Activated CD8-positive, alpha-beta memory T cell treated with anti-CD3 and anti-CD28 coated beads for 48 hours (primary cell): ENCODE data around the gene ARL15.
A peak's percentile ranks its signal among the peaks of the same experiment; 100 is the strongest.

Experiments used
- DNase-seq, 3 experiments: peaks; one replicate each; pipeline ENCODE4 v3.0.0-alpha.2; 2020; ENCODE audit warnings: low read depth in 2 of 3, low spot score in 2 of 3

ARL15 gene

DNA sequence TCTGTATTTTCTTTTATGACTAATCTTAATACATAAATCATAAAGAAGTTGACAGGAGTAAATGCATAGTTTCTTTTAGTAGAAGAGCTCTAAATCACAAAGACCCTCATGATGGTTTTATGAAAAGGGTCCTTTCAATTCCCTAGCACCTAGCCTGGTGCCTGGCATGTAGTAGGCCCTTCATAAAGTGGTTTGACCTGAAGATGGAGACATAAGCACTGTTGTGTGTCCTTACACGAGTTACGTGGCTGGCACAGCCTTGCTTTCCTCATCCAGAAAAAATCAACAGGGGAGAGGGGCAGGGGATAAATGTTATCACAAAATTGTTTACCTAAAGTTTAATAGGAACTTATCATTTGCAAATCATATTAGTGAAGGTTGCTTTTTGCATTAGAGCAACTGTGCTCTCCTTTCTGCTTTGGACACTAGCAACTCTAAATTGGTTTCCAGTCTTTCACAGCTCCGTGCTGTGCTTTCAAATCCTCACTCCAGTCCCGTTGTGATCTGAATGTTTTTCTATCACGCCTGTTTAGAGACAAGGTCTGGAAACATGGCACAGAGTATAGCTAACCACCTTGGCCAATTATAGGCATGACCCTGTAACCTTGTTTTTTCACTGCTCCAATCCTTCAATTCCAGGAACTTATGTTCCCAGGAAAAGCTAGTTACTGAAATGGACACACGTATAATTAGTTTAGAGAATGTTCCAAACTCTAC, 55.7 kb downstream of the ARL15 start:
- no peak for DNase-seq

DNA sequence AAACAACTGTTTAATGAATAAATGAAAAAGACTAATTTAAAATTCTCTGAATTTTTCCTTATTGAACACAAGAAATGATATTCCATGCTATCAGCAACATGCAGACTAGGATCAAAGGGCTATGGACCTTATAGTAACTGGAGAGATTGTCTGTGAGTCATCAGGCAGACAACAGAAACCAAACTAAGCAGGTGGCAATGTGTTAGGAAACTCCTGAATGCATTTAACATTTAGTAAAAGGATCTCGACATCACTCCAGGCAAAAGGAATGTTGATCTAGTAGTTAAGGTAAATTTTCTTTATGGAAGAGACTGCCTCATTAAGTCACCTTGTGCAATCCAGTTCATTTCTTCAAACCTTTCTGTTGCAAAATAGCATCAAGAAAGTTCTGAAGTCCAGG, 58.4 kb downstream of the ARL15 start:
- no peak for DNase-seq

DNA sequence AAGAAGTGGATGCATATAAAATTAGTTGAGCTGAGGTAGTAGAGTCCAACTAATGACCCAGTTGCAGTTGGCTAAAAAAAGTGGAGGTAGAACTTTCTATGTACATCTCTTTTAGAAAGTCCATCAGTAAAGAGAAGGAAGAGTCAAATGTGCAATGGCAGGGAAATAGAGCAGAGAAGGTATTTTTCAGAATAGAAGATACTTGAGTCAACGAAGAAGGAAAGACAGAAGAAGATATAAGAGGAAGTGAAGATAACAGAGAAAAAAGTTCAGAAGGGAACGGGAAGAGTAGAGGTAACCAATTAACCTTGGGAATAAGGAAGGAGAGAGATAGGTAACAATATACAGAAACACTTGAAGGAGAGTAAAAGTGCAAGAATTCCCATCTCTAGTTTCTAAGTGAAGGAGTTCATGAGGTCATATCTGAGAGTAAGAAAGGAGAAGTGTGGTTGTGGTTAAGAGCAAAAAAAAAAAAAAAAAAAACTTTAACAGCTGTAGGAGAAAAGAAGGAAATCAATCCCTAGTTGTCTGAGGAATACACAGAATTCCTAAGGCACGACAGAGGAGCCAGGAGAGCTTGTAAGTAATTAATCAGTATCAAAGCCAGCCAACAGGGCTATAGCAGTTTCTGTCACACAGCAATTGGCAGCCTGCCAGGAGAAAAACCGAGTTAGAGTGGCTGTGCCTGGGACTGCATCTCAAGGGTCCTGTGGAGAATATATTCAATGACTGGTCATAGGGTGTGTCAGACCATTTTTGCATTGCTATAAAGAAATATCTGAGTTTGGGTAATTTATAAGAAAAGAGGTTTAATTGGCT, 61.0 kb downstream of the ARL15 start:
- no peak for DNase-seq

DNA sequence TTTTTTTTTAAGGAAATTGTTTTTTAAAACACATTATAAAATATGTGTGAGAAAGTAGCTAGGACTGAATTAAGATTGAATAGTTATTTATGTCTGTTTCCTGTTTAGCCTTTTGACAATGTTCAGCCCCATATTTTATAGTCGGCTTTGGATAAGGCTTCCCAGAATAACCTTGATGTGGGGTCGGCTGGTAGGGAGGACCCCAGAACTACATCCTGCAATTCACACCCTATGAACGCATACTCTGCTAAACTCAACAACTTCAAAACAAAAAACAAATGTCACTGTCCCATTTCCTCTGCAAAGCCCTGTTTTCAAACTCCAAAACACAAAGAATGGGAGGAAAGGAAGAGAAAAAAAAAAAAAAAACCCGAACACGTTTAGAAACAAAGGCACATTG, 63.1 kb downstream of the ARL15 start:
- no peak for DNase-seq

DNA sequence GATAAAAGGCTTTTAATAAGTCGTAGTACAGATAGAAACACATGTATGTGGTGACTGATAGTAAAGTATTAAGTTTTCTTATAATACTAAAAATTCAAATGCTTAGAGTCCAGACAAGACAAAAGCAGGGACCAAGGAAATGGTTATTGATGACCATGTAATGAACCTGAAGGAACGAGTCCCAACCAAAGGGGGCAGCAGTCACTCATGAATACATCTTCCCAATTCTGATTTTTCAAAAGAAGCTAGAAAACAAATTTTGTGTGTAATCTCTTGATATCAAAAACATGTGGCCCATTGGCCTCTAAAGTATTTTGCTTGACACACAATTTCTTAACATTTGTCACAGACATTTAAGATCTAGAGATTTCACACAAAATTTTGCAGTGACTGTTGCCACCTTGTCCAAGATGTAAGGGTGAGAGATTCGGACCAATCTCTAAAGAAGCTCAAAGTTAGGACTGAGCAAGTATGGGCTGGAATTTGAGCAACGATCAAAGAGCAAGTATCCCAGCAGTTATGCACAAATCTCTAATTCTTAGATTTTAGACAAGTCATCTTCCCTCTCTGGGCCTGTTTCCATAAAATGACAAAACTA, 66.8 kb downstream of the ARL15 start:
- DNase-seq: no peak

DNA sequence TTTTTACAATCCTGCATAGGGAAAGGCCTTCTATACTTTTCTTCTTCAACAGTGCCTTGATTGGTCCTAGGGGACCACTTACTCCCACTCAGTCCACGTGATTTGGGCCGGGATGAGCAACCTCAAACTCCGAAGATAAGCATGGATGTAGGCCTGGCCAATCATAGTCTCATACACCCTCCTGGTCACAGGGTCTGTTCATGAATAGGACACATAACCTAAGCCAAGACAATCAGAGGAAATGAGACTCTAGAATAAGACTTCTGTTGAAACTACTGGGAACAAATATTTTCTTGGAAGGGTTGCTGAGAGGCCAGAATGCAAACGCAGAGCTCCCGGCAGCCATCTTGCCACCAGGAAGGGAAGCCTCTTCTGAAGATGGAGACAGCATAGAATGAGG, 68.1 kb downstream of the ARL15 start:
- no peak for DNase-seq

DNA sequence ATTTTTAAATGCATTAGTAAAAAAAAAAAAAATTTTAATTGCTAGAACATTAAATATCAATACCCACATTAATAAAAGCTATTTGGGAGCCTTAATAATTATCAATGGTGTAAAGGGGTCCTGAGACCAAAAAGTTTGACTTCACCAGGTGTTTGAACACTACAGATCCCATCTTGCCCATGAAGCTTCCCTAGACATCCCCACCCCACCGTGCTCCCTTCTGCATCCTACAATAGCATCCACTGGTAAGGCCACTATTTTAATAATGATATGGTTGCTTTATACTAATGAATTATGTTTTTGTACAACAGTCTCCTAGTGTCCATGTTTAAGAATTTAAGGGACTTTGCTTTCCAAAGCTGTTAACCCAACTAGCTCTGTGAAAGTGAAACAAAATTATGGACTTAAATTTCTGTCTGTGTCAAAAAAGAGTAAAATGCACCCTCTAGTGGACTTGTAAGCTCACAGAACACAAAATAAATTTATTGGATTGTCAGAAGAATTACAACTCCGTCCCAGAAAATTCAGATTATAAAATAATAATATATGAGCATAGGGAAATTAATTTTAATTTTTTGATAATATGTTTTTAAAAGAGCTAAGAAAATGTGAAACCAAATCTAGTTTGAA, 76.0 kb downstream of the ARL15 start:
- DNase-seq: no peak

DNA sequence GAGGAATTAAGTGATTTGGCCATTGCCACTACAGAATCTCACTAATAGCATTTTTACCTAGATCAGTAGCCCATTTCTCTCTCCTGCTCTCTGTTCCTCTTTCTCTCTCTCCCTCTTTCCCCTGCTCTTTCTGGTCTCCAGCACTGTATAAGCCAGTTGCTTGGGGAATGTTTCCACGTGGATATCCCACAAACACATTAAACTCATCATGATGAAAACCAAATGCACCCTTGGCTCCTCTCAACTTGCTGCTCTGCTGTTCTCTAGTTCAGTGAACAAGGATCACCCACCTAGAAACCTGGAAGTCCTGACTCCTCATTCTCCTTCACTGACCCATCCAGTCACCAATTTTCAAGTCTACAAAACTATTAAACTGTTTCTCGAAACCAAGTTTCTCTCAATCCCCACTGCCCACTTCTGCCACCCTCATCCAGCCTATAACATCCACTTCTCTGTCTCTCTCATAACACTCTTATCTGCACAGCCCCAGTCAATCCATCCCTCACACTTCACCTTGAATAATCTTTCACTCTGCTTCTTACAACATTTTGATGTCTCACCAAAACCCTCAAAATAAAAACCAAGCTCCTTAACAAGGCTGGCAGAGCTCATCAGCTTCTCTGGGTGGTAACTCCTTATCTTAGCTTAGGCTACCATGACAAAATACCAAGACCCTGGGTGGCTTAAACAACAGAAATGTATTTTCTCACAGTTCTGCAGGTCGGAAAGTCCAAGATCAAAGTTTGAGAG, 79.3 kb downstream of the ARL15 start:
- no peak for DNase-seq

DNA sequence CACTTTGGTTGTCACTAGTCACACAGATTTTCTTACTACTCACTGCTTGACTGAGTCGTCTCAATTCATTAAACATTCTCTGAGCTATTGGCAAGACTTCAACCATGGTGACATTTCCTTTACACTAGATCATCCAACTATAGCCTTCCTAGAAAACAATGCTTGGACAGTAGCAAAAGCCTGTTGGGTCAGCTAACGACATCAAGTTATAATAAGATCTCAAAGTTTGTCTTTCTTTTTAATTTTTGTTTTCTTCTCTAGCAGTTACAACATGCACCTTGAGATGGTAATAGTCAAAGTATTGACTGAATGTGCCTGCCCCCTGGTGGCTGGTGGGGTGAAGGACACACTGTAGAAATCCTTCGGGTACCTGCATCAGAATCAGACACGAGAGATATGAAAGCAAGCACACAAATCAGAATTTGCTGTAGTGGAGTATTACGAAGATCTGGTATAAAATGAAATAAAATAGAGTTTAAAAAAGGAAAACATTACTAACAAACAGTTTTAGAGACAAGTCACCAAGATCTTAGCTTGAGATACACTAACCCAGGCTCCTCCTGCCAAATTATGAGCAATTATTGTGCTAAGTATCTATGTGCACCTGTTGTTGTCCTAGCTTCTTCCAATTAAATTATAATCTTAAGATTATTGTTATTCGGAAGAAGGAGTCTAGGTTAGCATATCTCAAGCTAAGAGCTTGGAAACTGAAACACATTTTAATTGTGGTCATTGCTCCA, 81.2 kb downstream of the ARL15 start:
- DNase-seq: peak in 2 of 3 experiments; percentile 30 to 38

DNA sequence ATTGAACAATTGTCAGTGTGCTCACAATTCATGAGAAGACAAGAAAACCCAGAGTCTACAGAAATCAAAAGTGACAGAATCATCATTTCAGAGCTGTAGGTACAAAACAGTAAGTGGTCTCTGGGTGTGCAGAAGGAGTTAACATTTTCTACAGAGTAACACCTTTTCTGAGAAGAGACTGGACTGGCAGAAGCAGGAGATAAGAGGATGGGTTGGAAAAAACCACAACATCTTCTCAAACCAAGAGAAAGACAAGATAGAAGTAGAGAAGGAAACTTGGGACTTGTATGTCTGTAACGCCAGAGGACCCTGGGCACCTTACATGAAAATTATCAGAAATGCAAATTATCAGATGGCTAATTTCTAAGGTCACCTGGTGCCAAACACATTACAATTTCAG, 82.6 kb downstream of the ARL15 start:
- DNase-seq: no peak

DNA sequence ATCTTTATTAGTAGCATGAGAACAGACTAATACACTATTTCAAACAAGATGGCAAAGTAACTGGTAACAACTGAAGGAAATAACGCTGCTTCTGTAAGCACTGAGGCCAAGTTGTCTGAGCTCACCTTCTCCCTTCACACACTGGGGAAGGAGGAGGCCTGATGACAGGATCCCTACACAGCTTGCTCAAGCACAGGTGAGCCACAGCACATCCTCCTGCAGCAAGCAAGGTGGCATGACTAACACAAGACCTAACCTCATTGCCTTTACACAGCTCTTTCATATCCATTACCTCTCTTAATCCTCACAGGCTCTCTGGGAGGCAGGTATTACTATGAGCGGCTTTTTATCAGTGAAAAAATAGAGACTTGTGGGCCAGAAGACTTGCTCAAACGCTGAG, 83.3 kb downstream of the ARL15 start:
- no peak for DNase-seq

DNA sequence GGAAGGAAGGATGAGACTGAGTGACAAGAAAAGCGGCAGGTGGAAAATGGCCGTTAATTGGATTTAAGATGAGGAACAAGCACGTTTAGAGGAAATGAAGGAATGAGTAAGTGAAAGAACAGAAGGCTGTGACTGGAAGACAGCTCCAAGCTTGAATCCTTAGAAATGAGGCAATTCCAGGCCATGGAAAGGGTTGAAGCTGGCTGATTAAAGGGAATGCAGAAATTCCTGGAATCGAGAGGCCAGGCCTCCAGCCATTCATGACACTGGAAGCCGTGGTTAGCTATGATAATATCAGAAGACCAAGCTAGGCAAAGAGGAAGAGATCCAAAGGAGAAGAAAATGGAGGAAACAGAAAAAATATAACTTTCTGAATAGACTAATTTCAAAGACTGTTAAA, 84.2 kb downstream of the ARL15 start:
- no peak for DNase-seq

DNA sequence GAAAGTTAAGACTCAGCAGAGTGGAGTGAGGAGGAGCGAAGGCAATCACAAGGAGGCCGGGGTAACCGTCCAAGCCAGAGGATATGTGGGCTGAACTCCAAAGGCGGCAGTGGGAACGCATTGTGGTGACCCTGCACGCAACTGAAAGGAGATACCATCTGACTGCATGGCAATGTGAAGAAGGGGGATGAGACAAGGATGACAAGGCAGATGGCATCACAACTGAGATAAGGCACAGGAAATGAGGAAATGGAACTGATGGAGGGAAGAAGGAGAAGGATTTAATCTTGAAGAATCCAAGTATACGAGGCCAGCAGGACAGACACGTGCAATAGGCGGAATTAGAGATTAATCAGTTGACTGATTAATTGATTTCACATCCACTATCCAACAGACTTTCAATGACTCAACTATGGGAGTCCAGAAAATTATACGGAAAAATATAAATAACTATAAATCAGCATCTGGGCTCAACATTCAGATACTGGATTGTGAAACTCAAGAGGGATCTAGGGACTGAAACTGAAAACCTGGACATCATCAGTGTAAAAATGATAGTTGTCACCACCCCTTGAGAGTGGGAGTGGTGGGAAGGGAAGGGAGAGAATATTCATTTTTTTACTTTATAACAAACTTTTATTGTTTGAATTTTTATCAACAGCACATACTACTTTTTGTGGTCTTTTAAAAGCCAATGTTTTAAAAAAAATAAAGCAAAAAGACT, 86.1 kb downstream of the ARL15 start:
- DNase-seq: no peak

DNA sequence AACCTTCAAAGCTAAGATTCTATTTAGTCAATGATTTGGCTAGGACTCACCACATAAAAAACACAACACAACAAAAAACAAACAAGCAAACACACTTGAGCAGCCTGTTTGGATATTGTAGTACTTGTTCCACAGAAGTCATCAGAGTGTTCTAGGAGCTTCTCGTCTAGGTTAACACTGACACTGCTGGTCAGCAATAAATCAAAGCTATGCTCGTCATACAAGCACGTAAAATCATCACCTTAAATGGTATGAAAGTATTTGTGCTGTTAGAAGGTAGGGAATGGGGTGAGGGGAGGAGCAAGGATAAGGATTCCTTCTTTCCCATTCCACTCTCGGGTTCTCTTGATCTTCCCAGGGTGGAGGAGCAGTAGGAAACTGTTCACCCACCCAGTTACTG, 88.0 kb downstream of the ARL15 start:
- no peak for DNase-seq

DNA sequence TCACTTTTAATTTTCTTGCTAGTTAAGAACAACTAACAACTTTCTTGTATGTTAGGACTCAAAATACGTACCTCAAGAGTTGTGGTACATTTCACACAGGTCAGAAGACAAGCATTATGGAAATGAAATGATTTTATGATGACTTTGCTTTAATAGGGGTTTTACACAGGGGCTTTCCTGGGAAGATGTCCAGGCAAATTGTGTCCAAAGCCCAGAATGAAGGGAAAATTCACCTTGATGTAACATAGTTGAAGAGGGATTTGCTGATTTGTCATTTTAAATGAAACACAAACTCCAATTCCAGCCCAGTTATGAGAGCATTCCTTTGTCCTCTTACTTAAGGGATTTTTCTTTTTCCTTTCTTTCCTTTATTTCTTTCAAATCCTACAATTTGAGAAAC, 89.2 kb downstream of the ARL15 start:
- DNase-seq: no peak

DNA sequence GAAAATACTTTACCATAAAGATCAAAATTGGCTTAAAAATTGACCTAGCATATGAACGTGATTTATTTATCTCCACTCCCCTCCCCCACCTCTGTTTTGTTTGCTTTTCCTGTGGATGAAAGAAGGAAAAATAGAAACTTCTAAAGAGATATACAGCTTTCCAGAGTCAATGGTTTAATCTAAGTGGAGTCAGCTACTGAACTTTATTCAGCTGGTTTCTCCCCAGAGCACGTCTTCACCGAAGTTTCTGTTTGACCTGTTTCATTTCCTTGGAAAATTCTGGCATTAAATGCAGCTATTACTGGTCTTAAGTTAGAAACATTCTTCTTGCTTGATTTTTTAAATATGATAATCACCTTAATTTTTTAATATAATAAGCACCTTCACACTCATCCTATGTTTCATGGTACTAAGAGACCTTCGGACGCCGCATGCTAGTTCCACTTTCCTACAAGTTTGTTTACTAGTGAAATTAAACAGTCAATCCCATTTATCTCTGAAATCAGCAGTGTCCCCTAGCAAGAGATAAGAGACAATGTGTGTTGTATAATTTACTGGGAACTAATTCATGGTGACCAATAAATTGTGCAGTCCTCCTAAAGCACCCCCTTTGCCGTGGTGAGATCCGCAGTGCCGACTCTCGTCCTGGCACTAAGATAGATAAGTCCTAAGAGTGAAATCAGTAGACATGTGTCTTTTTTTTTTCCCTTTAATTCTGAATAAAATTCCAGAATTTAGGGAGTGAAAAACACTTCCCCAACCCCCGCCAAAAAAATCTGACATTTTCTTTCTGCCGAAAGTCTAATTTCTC, 89.9 kb downstream of the ARL15 start:
- DNase-seq: no peak

DNA sequence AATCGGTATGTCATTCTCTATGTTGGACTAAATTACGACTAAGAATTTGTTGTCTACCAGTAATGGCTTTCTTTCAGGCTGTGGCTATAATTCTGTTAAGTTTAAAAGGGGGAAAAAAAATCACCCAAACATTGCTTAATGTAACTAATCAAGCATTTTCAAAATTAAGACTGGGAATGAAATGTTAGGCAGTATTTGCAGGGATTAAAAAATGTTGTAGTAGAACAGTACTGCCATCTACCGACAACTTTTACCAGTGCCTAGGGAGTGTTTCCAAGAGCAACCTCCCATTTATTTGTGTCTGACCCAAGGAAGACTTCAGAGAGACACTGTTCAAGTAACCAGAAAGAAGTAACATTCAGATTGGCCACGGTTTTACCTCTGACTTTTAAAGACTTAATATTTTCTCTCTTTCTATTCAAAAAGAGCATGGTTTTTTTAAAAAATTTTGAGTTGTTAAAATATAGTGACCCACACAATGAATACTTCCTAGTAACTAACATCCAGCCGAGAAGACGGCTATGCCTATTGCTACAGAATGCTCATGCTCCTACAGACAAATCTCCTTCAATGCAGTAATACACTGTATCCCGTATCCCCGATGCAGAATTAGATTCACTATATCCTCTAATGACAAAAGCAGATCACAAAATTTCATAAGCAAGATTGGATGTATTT, 92.4 kb downstream of the ARL15 start:
- no peak for DNase-seq

DNA sequence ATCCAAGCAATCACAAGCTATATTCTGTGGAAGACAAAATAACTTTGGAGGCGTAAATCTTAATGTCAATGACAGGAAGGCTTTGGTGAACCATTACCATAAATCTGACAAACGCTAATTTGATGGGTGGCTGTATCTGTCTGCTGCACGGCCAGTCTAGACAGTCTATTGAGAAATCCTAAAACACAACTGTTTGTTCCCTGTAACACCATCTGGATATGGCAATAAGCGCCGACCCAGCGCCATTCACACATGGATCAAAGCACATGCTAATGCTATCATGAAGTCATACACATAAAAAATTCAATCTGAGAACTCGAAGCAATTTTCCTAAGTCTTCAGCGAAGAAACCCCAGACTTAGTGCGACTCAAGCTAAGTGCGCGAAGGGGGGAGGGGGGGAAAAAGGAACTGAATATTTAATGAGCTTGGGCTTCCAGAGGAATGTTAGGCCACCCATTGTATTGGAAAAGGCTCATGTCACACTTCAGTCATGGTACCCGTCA, 95.1 kb downstream of the ARL15 start:
- DNase-seq: no peak
